Measurements from ENCODE around the gene ZC3H4.

The ZC3H4 gene

DNA sequence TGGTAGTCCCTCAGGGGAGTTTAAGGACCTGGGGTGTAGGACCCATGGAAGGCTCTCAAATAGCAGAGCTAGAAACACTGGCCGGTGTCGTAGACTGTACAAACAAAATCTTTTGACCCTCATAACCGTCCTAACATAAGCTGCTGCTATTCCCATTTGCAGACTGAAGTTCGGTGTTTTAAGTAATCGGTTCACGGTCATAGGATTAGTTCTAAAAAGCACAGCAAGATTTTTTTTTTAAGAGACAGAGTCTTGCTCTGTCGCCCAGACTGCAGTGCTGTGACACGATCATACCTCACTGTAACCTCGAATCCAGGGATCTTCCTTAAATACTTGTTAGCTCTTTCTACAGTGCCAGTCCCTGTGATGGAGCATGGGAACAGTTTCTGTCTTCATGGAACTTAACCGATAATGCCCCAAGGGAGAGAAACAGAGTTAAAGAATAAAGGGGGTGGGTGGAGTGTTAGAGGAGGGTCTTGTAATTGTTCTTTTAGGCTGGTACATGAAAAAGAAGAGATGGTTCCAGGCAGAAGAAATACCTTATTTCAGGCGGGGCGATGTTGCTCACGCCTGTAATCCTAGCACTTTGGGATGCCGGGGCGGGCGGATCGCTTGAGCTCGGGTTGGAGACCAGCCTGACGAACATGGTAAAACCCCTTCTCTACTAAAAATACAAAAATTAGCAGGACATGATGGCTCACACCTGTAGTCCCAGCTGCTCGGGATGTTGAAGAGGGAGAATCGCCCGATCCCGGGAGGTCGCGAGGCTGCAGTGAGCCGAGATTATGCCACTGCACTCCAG lies 475 bp upstream of the ZC3H4 start:
- peak overlapping the region; percentile 100 for H3K27ac ChIP-seq (ENCODE audit: low read length)
- H3K27me3 ChIP-seq (ENCODE audit: control insufficient read depth in 1 of 2, insufficient read depth in 2 of 2, low read length in 2 of 2), result no peaks in the 10 kb centered on the region
- peak overlapping the region; percentile 88 to 91 for H3K4me3 ChIP-seq (ENCODE audit: low read length in 2 of 2)
- no peaks in the 10 kb centered on the region for H3K9me3 ChIP-seq (ENCODE audit: control insufficient read depth in 2 of 2, low read length in 2 of 2)
- peak overlapping the region; percentile 100 for H3K9ac ChIP-seq (ENCODE audit: low read length in 2 of 2)
- no peaks in the 10 kb centered on the region for H3K36me3 ChIP-seq (ENCODE audit: control insufficient read depth in 2 of 2, insufficient read depth in 2 of 2, low read length in 2 of 2)
- peaks cover 12% of the 10 kb centered on the region for H3K4me1 ChIP-seq (ENCODE audit: control insufficient read depth, insufficient read depth, low read length)

DNA sequence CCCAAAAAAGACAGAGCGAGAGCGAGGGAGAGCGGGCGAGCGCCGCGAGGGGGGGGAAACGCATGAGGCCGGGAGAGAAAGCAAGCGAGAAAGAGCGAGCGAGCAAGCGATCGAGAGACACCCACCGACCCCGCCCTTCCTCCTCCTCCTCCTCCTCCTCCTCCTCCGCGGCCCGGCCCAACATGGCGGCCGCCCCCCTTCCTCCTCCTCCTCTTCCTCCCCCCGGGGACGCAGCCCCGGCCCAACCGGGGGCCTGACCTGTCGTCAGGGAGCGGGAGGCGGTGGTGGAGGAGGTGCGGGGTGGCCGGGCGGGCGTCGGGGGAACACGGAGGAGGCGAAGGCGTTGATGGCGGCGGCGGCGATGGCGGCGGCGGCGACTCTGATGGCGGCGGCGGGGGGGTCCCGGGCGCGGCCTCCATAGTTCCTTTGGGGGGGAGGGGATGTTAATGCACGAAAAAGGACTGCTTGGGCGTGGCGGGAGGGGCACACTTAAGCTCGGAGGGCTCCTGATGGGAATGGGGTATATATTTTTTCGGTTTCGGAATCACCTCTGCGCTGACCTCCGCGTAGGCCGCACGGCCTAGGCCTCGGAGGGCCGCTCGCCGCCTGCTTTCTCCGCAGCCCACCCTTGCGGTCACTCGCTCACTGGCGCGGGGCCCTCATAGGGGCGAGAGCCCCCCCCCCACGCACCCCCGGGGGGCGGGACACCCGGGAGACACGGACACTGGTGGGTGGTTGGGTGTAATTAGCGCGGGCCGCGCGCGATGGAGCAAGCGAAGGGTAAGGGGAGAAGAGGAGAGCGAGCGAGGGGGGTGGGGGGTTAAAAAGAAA lies 1.2 kb downstream of the ZC3H4 start:
- H3K9me3 ChIP-seq (ENCODE audit: control insufficient read depth in 2 of 2, low read length in 2 of 2), result no peaks in the 10 kb centered on the region
- H3K27ac ChIP-seq (ENCODE audit: low read length), result peak overlapping the region; percentile 100
- no peaks in the 10 kb centered on the region for H3K36me3 ChIP-seq (ENCODE audit: control insufficient read depth in 2 of 2, insufficient read depth in 2 of 2, low read length in 2 of 2)
- H3K9ac ChIP-seq (ENCODE audit: low read length in 2 of 2), result peak overlapping the region; percentile 100
- peaks cover 24% of the 10 kb centered on the region for H3K4me1 ChIP-seq (ENCODE audit: control insufficient read depth, insufficient read depth, low read length)
- no peaks in the 10 kb centered on the region for H3K27me3 ChIP-seq (ENCODE audit: control insufficient read depth in 1 of 2, insufficient read depth in 2 of 2, low read length in 2 of 2)
- peak overlapping the region; percentile 91 to 99 for H3K4me3 ChIP-seq (ENCODE audit: low read length in 2 of 2)

- Histone ChIP-seq H3K27ac (ENCODE audit: low read length) (peak overlapping the region; percentile 100), H3K27me3 (ENCODE audit: control insufficient read depth in 1 of 2, insufficient read depth in 2 of 2, low read length in 2 of 2) (no peaks in the 10 kb centered on the region), H3K4me1 (ENCODE audit: control insufficient read depth, insufficient read depth, low read length) (peaks cover 30% of the 10 kb centered on the region), H3K4me3 (ENCODE audit: low read length in 2 of 2) (peak overlapping the region; percentile 91 to 99), H3K36me3 (ENCODE audit: control insufficient read depth in 2 of 2, insufficient read depth in 2 of 2, low read length in 2 of 2) (no peaks in the 10 kb centered on the region), H3K9me3 (ENCODE audit: control insufficient read depth in 2 of 2, low read length in 2 of 2) (no peaks in the 10 kb centered on the region), H3K9ac (ENCODE audit: low read length in 2 of 2) (peak overlapping the region; percentile 99 to 100)
These were observed 1.9 kb downstream of the ZC3H4 start for GRCh38 chr19:47111682-47112165.

GRCh38 chr19:47111006-47111621 lies 2.5 kb downstream of the ZC3H4 start:
- Histone ChIP-seq H3K9me3 (ENCODE audit: control insufficient read depth in 2 of 2, low read length in 2 of 2) (no peaks in the 10 kb centered on the region), H3K27me3 (ENCODE audit: control insufficient read depth in 1 of 2, insufficient read depth in 2 of 2, low read length in 2 of 2) (no peaks in the 10 kb centered on the region), H3K4me1 (ENCODE audit: control insufficient read depth, insufficient read depth, low read length) (peaks cover 36% of the 10 kb centered on the region), H3K36me3 (ENCODE audit: control insufficient read depth in 2 of 2, insufficient read depth in 2 of 2, low read length in 2 of 2) (no peaks in the 10 kb centered on the region), H3K9ac (ENCODE audit: low read length in 2 of 2) (peak overlapping the region; percentile 99 to 100), H3K27ac (ENCODE audit: low read length) (peak overlapping the region; percentile 100), H3K4me3 (ENCODE audit: low read length in 2 of 2) (peak overlapping the region; percentile 91 to 99)

- H3K9ac ChIP-seq (ENCODE audit: low read length in 2 of 2), result peak overlapping the region; percentile 99 to 100
- H3K36me3 ChIP-seq (ENCODE audit: control insufficient read depth in 2 of 2, insufficient read depth in 2 of 2, low read length in 2 of 2), result no peaks in the 10 kb centered on the region
- peak overlapping the region; percentile 91 to 99 for H3K4me3 ChIP-seq (ENCODE audit: low read length in 2 of 2)
- peaks cover 41% of the 10 kb centered on the region for H3K4me1 ChIP-seq (ENCODE audit: control insufficient read depth, insufficient read depth, low read length)
- H3K27ac ChIP-seq (ENCODE audit: low read length), result peak overlapping the region; percentile 100
- no peaks in the 10 kb centered on the region for H3K9me3 ChIP-seq (ENCODE audit: control insufficient read depth in 2 of 2, low read length in 2 of 2)
- no peaks in the 10 kb centered on the region for H3K27me3 ChIP-seq (ENCODE audit: control insufficient read depth in 1 of 2, insufficient read depth in 2 of 2, low read length in 2 of 2)
These were observed 3.0 kb downstream of the ZC3H4 start for GRCh38 chr19:47110521-47111005.

GRCh38 chr19:47109541-47110375 lies 3.8 kb downstream of the ZC3H4 start:
- Histone ChIP-seq H3K27me3 (ENCODE audit: control insufficient read depth in 1 of 2, insufficient read depth in 2 of 2, low read length in 2 of 2) (no peaks in the 10 kb centered on the region), H3K27ac (ENCODE audit: low read length) (peak overlapping the region; percentile 83), H3K9me3 (ENCODE audit: control insufficient read depth in 2 of 2, low read length in 2 of 2) (no peaks in the 10 kb centered on the region), H3K4me1 (ENCODE audit: control insufficient read depth, insufficient read depth, low read length) (peaks cover 43% of the 10 kb centered on the region), H3K9ac (ENCODE audit: low read length in 2 of 2) (peak overlapping the region; percentile 43 to 100), H3K36me3 (ENCODE audit: control insufficient read depth in 2 of 2, insufficient read depth in 2 of 2, low read length in 2 of 2) (no peaks in the 10 kb centered on the region), H3K4me3 (ENCODE audit: low read length in 2 of 2) (peak overlapping the region; percentile 91 to 99)

DNA sequence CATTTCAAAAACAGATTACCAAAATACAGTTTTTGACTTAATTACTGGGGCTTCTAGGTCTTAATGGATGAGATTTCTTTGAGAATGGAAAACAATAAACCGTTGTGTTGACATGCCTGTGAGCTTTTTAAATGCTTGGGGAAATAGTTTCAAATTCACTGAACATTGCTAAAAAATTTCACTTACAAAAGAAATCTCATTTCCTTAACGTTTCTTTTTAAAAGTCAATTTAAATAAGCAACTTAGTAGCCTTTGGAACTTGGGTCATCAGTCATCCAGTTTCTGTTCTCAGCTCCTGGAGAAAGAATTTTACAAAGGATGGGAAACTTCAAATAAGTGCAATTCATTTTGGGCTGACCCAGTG lies 4.4 kb downstream of the ZC3H4 start:
- peaks cover 44% of the 10 kb centered on the region for H3K4me1 ChIP-seq (ENCODE audit: control insufficient read depth, insufficient read depth, low read length)
- no peaks in the 10 kb centered on the region for H3K9me3 ChIP-seq (ENCODE audit: control insufficient read depth in 2 of 2, low read length in 2 of 2)
- no peaks in the 10 kb centered on the region for H3K27me3 ChIP-seq (ENCODE audit: control insufficient read depth in 1 of 2, insufficient read depth in 2 of 2, low read length in 2 of 2)
- peak overlapping the region; percentile 83 for H3K27ac ChIP-seq (ENCODE audit: low read length)
- H3K9ac ChIP-seq (ENCODE audit: low read length in 2 of 2), result peak overlapping the region; percentile 43 to 100
- peak overlapping the region; percentile 91 to 99 for H3K4me3 ChIP-seq (ENCODE audit: low read length in 2 of 2)
- H3K36me3 ChIP-seq (ENCODE audit: control insufficient read depth in 2 of 2, insufficient read depth in 2 of 2, low read length in 2 of 2), result no peaks in the 10 kb centered on the region

- Histone ChIP-seq H3K27ac (ENCODE audit: low read length) (peak overlapping the region; percentile 83), H3K36me3 (ENCODE audit: control insufficient read depth in 2 of 2, insufficient read depth in 2 of 2, low read length in 2 of 2) (no peaks in the 10 kb centered on the region), H3K4me3 (ENCODE audit: low read length in 2 of 2) (peak overlapping the region; percentile 17 to 40), H3K9ac (ENCODE audit: low read length in 2 of 2) (peak overlapping the region; percentile 36 to 43), H3K4me1 (ENCODE audit: control insufficient read depth, insufficient read depth, low read length) (peaks cover 42% of the 10 kb centered on the region), H3K27me3 (ENCODE audit: control insufficient read depth in 1 of 2, insufficient read depth in 2 of 2, low read length in 2 of 2) (no peaks in the 10 kb centered on the region), H3K9me3 (ENCODE audit: control insufficient read depth in 2 of 2, low read length in 2 of 2) (no peaks in the 10 kb centered on the region)
These were observed 5.4 kb downstream of the ZC3H4 start for GRCh38 chr19:47107953-47108746.

DNA sequence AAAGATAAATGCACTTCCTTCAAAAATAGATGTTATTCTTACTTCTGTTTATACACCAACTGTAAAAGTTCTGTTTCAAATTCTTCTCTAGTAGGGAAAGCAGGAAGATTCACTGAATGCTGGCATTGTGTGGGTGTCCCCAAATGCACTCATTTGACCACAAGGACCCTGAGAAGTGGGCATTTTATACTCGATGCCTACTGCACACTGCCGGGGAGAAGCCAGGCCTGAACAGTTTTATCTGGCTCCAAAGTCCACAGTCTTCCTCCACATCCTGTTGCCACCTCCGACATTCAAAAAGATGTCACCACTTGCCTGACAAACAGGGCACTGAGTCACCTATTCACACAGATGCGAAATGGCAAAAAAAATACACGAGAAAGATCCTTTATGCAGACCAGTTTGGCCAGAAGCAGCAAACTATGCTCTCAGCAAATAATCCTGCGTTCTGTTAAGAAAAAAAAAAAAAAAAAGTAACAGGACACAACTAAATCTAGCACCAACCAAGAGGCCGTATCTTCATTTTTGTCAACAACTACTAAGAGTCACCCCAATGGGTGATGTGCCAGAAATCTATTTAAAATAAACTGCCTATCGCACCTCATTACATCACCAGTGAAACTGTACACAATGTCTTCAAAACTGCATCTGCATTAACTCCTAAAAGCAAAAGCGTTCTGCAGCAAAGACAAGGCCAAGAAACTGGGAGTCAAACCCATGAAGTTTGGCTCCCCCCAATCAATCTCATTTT lies 6.2 kb downstream of the ZC3H4 start:
- Histone ChIP-seq H3K4me1 (ENCODE audit: control insufficient read depth, insufficient read depth, low read length) (peaks cover 48% of the 10 kb centered on the region), H3K36me3 (ENCODE audit: control insufficient read depth in 2 of 2, insufficient read depth in 2 of 2, low read length in 2 of 2) (no peaks in the 10 kb centered on the region), H3K27ac (ENCODE audit: low read length) (peak overlapping the region; percentile 83), H3K27me3 (ENCODE audit: control insufficient read depth in 1 of 2, insufficient read depth in 2 of 2, low read length in 2 of 2) (no peaks in the 10 kb centered on the region), H3K9me3 (ENCODE audit: control insufficient read depth in 2 of 2, low read length in 2 of 2) (no peaks in the 10 kb centered on the region), H3K9ac (ENCODE audit: low read length in 2 of 2) (peak overlapping the region; percentile 43 to 52), H3K4me3 (ENCODE audit: low read length in 2 of 2) (peak overlapping the region; percentile 17 to 40)
